Naive thymus-derived CD4-positive, alpha-beta T cell (primary cell): Measurements from ENCODE around the gene SQSTM1. TPM values are rescaled to one million over a fixed set of nuclear protein-coding genes. Genes with fewer than 3 reads are reported as not detected.

ENCODE experiments used
- microRNA-seq: library from miRNA; unstranded; fragments of <30 nt; microRNA quantifications from one replicate; pipeline ENCODE4 v1.2.0, GENCODE V29; 2022; ENCODE audit warnings: borderline microRNAs expressed
- polyA plus RNA-seq, 2 donors: library from polyadenylated mRNA; unstranded; fragments of 300-500 nt; fragmentation: Illumina TruSeq; gene quantifications; one replicate each; pipeline ENCODE4 v1.2.3, GENCODE V29; 2021
- total RNA-seq, 6 experiments: library from RNA in 5 of 6; stranded (reverse) in 5 of 6; gene quantifications; 1 replicate in 5 of 6; 2 replicates in 1 of 6; pipeline ENCODE4 v1.2.3 and lab custom pipeline; 2021 to 2026

The SQSTM1 gene
- total and polyA plus RNA-seq, 7 experiments from 2014 or later: 129 to 309 (median 222) TPM

Small RNA genes lying within 50 kb of the gene (microRNA-seq; reads per million reads assigned to microRNA genes)
- gene MIR1229: 2.1 reads per million

Other genes with a start within 250 kb of the SQSTM1 start
- gene HNRNPH1, start 197.2 kb upstream of the SQSTM1 start, total RNA-seq: 1,000 to 10,000 TPM; 1,010 to 2,239 (median 1,692) TPM
- 100 to 1,000 TPM; 120 to 141 TPM for gene HNRNPH1, start 197.2 kb upstream of the SQSTM1 start, polyA plus RNA-seq
- gene CBY3, start 139.9 kb upstream of the SQSTM1 start, total RNA-seq: under 1 TPM in 3 of 5 experiments, not detected in 2; 0.29 to 0.84 (median 0.62) TPM
- 1 to 10 TPM in 1 of 2 donors, not detected in 1; 1.4 TPM for gene CBY3, start 139.9 kb upstream of the SQSTM1 start, polyA plus RNA-seq
- 100 to 1,000 TPM; 184 to 499 (median 337) TPM for gene CANX, start 121.9 kb upstream of the SQSTM1 start, total RNA-seq
- gene CANX, start 121.9 kb upstream of the SQSTM1 start, polyA plus RNA-seq: 100 to 1,000 TPM; 175 to 188 TPM
- 10 to 100 TPM; 26.4 to 51.2 (median 35.5) TPM for gene MAML1, start 88.1 kb upstream of the SQSTM1 start, total RNA-seq
- gene MAML1, start 88.1 kb upstream of the SQSTM1 start, polyA plus RNA-seq: 10 to 100 TPM in 1 of 2 donors, 1 to 10 TPM in 1; 3.5 to 12.3 TPM
- gene LTC4S, start 26.9 kb upstream of the SQSTM1 start, total RNA-seq: 1 to 10 TPM; 2.0 to 8.1 (median 6.0) TPM
- 1 to 10 TPM in 1 of 2 donors, under 1 TPM in 1; 0.97 to 1.2 TPM for gene LTC4S, start 26.9 kb upstream of the SQSTM1 start, polyA plus RNA-seq
- 100 to 1,000 TPM in 4 of 5 experiments, 10 to 100 TPM in 1; 98.3 to 143 (median 118) TPM for gene MGAT4B, start 14.0 kb upstream of the SQSTM1 start, total RNA-seq
- 10 to 100 TPM; 12.3 to 19.0 TPM for gene MGAT4B, start 14.0 kb upstream of the SQSTM1 start, polyA plus RNA-seq
- 100 to 1,000 TPM in 2 of 5 experiments, 10 to 100 TPM in 3; 27.9 to 133 (median 43.3) TPM for gene MRNIP, start 37.9 kb downstream of the SQSTM1 start, total RNA-seq
- gene MRNIP, start 37.9 kb downstream of the SQSTM1 start, polyA plus RNA-seq: 10 to 100 TPM; 19.4 to 23.8 TPM
- 100 to 1,000 TPM in 1 of 5 experiments, 10 to 100 TPM in 4; 71.3 to 117 (median 86.9) TPM for gene TBC1D9B, start 87.0 kb downstream of the SQSTM1 start, total RNA-seq
- gene TBC1D9B, start 87.0 kb downstream of the SQSTM1 start, polyA plus RNA-seq: 10 to 100 TPM; 19.3 to 58.5 TPM